Body of pancreas (tissue), 4 donors: ENCODE data around the gene ASTN2.

Source experiments
- POLR2A ChIP-seq, 3 donors: fragments of 450-650 bp; IDR thresholded peaks; one replicate each; pipeline ENCODE4 v1.6.1; 2016; ENCODE audit warnings: antibody characterized with exemption in 3 of 3, mild to moderate bottlenecking in 2 of 3
- TF ChIP-seq, protein P1 (sequence below), 7 experiments: fragments of 450-650 bp in 4 of 7; fragments of 200-600 bp in 3 of 7; sonication (generic) in 3 of 7; IDR thresholded peaks; one replicate each; pipeline ENCODE4 v1.5.1; 2016 to 2019; ENCODE audit warnings: antibody characterized with exemption in 7 of 7

DNA sequence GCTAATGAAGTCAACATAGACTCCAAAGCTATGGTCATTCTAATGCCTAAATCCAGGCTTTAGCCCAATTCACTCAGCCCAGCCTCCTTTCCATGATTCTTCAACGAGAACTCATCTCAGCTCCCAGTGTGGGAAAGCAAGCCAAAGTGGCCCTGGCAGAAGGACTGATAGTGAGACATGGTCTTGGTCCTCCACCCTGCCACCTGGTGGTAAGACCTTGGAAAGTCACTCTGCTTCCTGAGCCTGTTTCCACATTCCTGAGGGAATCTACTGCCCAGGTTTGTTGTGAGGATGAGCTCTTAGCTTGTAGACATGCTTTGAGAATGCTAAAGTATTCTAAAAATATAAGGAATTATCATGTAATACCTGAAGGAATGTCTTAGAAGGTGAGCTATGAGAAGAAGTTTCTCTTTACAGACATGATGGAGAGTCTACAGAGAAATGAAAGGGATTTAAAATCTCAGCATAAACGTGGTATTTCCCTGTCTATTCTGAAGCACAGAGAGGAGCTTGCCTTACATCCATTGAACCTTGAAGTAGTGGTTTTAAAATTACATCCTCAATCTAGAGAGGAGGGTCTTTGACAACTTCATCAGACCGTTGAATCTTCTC lies 554.2 kb downstream of the ASTN2 start:
- TF ChIP-seq POLR2A (IDR thresholded peaks at IDR 0.05): no peak
- TF ChIP-seq, protein P1, sequence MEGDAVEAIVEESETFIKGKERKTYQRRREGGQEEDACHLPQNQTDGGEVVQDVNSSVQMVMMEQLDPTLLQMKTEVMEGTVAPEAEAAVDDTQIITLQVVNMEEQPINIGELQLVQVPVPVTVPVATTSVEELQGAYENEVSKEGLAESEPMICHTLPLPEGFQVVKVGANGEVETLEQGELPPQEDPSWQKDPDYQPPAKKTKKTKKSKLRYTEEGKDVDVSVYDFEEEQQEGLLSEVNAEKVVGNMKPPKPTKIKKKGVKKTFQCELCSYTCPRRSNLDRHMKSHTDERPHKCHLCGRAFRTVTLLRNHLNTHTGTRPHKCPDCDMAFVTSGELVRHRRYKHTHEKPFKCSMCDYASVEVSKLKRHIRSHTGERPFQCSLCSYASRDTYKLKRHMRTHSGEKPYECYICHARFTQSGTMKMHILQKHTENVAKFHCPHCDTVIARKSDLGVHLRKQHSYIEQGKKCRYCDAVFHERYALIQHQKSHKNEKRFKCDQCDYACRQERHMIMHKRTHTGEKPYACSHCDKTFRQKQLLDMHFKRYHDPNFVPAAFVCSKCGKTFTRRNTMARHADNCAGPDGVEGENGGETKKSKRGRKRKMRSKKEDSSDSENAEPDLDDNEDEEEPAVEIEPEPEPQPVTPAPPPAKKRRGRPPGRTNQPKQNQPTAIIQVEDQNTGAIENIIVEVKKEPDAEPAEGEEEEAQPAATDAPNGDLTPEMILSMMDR (IDR thresholded peaks at IDR 0.05): peak; percentile 33 to 75 (median 64)
